KBM-7 (cell line): Measurements from ENCODE around the gene YEATS4.
"Not testable (repeated sequence)": the region's sequence is repeated elsewhere in the genome, so short reads cannot be mapped to it uniquely, and the experiment has no call there.

Experiments
- DNase-seq: peaks from one replicate; pipeline ENCODE4 v3.0.0-alpha.2; 2015
- in situ Hi-C: fragments of 300-500 bp; cut with MboI; formaldehyde crosslinking; loops from 2 replicates; pipeline ENCODE4 v1.14.3; 2020; ENCODE audit warnings: low sequenced_read_pairs, low pct_unique_long_range_greater_than_20kb, mixed read lengths

The YEATS4 gene

GRCh38 chr12:69359531-69360347 is at the start of gene YEATS4:
YEATS4 (plus strand) TSS chr12:69359743; CDS start chr12:69359973, 230 bp downstream.
- in situ Hi-C loops, result no loop called here
- DNase-seq, result peak; percentile 94

GRCh38 chr12:69313209-69313608 is 46.3 kb upstream of the YEATS4 start:
- no peak for DNase-seq
- in situ Hi-C loops, result no loop called here

- DNase-seq, in situ Hi-C loops: not testable (repeated sequence)
Measured at GRCh38 chr12:69316784-69317183, 42.8 kb upstream of the YEATS4 start.

GRCh38 chr12:69317233-69317632 is 42.3 kb upstream of the YEATS4 start:
- DNase-seq, in situ Hi-C loops: not testable (repeated sequence)

GRCh38 chr12:69318225-69318624 is 41.3 kb upstream of the YEATS4 start:
- no peak for DNase-seq
- in situ Hi-C loops, result no loop called here

GRCh38 chr12:69321351-69321750 is 38.2 kb upstream of the YEATS4 start:
- no peak for DNase-seq
- in situ Hi-C loops, result no loop called here

GRCh38 chr12:69324797-69325466 is 34.6 kb upstream of the YEATS4 start:
- in situ Hi-C loops, result no loop called here
- DNase-seq, result peak; percentile 49

- in situ Hi-C loops, result no loop called here
- no peak for DNase-seq
Measured at GRCh38 chr12:69328426-69328825, 31.1 kb upstream of the YEATS4 start.

- in situ Hi-C loops, result no loop called here
- DNase-seq, result no peak
Measured at GRCh38 chr12:69329669-69330428, 29.7 kb upstream of the YEATS4 start.

- in situ Hi-C loops, result no loop called here
- DNase-seq, result peak; percentile 29
Measured at GRCh38 chr12:69330475-69331473, 28.8 kb upstream of the YEATS4 start.

GRCh38 chr12:69331519-69331908 is 28.0 kb upstream of the YEATS4 start:
- DNase-seq, result no peak
- in situ Hi-C loops, result no loop called here

- in situ Hi-C loops, result no loop called here
- no peak for DNase-seq
Measured at GRCh38 chr12:69331909-69332684, 27.4 kb upstream of the YEATS4 start.

GRCh38 chr12:69332815-69333358 is 26.7 kb upstream of the YEATS4 start:
- in situ Hi-C loops, result no loop called here

GRCh38 chr12:69334158-69334557 is 25.4 kb upstream of the YEATS4 start:
- in situ Hi-C loops, result no loop called here
- DNase-seq, result no peak

More at GRCh38 chr12:69332815-69333358, 26.7 kb upstream of the YEATS4 start:
- DNase-seq, result no peak

- in situ Hi-C loops, result no loop called here
- DNase-seq, result no peak
Measured at GRCh38 chr12:69337311-69338090, 22.0 kb upstream of the YEATS4 start.

GRCh38 chr12:69338120-69338859 is 21.3 kb upstream of the YEATS4 start:
- DNase-seq, result no peak
- in situ Hi-C loops, result no loop called here
